AG04449 (cell line): ENCODE measurements around the gene KDM5B.

Source experiments
- CTCF ChIA-PET: fragments of 350-600 bp; formaldehyde crosslinking; extraction: SDS; loops from one replicate; lab custom pipeline; 2021; ENCODE audit warnings: antibody characterized with exemption; lab: Yijun Ruan, JAX
- POLR2A ChIA-PET: fragments of 400-600, 350-600 bp; formaldehyde crosslinking; extraction: SDS; loops from one replicate; lab custom pipeline; 2020; ENCODE audit warnings: antibody characterized with exemption, inconsistent platforms; lab: Yijun Ruan, JAX
- DNase-seq: peaks from one replicate; pipeline ENCODE4 v3.0.0-alpha.2; 2010; ENCODE audit warnings: low read depth, low spot score
- H3K4me3 ChIP-seq: 2 replicates; pipeline ENCODE4 v1.5.1; 2011; ENCODE audit warnings: low read depth, mild to moderate bottlenecking, control low read depth, low read length
- TF ChIP-seq, protein P1 (sequence below): IDR thresholded peaks from one replicate; pipeline ENCODE4 v1.5.1; 2011; ENCODE audit warnings: mild to moderate bottlenecking, moderate library complexity, low read length, control low read depth, inconsistent platforms; ENCODE audit not compliant: insufficient read depth; ENCODE audit errors: missing control alignments

KDM5B gene

DNA sequence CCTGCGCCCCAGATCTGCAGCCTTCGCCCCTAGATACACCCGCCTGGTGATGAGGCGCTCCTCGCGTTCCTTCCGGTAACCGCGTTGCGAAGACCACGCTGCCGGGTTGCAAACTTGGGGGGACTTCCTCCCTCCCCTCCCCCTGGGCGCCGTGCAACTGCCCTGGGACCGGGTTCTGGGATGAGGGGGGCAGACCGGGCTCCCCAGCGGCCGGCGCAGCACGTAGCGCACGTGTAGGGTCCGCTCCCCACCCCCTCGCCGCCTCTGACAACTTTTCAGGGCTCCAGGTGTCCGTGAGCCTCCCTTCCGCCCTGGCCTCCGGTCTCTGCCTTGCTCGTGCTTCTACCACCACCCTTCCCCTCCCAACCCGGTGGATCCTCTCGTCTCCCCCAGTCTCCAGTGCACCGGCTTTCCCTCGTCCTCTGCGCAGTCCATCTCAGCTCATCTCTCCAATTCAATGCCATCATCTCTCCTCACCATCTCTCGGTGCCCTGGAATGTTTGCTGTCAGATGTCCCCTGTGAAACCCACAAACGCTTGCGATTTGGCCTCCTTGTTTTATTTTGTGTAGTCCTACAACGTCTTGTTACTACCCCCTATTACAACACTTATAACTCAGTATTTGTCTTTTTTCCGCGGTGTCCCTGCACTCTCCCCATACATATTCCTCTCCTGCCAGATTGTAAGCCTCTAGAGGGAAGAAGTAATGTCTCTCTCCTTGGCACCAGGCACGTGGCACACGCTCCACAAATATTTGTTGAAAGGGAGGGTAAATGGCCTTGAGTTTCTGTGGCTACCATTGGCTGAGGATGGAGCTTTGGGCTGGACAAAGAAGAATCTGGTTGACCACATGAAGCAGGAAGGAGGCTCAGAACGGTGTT lies 3.3 kb upstream of the KDM5B start:
- peak overlapping the region; percentile 88 for H3K4me3 ChIP-seq
- TF ChIP-seq, protein P1, sequence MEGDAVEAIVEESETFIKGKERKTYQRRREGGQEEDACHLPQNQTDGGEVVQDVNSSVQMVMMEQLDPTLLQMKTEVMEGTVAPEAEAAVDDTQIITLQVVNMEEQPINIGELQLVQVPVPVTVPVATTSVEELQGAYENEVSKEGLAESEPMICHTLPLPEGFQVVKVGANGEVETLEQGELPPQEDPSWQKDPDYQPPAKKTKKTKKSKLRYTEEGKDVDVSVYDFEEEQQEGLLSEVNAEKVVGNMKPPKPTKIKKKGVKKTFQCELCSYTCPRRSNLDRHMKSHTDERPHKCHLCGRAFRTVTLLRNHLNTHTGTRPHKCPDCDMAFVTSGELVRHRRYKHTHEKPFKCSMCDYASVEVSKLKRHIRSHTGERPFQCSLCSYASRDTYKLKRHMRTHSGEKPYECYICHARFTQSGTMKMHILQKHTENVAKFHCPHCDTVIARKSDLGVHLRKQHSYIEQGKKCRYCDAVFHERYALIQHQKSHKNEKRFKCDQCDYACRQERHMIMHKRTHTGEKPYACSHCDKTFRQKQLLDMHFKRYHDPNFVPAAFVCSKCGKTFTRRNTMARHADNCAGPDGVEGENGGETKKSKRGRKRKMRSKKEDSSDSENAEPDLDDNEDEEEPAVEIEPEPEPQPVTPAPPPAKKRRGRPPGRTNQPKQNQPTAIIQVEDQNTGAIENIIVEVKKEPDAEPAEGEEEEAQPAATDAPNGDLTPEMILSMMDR = no peak
- POLR2A ChIA-PET = interaction anchor here (0.8 to 1.5 kb wide), 6 partner anchors 10 to 236 kb away, joined by 3 to 9 read pairs (median 3); partner anchors contain the start of gene RABIF
- CTCF ChIA-PET = interaction anchor here (1.1 to 1.2 kb wide), 2 partner anchors 10 to 63 kb away, joined by 3 to 4 read pairs; no protein-coding TSS in a partner anchor
- no peak for DNase-seq

DNA sequence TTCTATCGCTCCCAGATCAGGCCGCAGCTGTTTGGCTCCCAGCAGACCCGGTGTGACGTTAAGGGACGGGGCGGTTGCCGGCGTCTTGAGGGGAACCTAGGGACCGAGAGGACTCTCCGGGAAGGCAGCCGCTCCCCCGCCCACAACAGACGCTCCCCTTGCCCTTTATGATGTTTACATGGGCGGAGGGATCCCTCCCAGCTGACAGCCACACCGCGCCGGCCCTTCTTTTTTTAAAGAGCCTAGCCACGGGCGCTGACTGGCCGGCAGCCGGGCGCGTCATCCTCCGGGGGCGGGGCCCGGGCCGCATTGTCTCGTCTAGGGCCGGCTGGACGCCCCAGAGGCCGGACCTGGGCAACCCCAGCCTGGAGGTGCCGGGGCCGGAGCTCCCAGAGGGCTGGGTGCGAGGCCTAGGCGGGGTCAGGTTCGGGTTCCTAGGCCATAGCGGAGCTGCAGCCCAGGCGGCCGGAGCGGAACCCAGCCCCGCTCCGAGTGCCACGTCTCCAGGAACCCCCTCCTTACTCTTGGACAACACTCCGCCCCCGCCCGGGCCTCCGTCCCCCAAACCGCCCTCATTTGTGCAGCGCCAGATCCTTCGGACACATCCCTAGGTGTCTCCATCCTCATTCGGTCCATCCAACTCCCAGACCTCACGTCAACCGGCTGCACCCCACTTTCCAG lies 2.5 kb upstream of the KDM5B start, which contains the start of gene PCAT6:
Gene PCAT6 (plus strand): TSS at position 340 of the 681 bp plus-strand sequence.
- H3K4me3 ChIP-seq = peak within 1 kb of the TSS; percentile 88
- peak; percentile 78 for DNase-seq
- POLR2A ChIA-PET = interaction anchor here (0.8 to 1.5 kb wide), 5 partner anchors 10 to 235 kb away, joined by 3 to 9 read pairs (median 3); partner anchors contain the start of gene RABIF
- TF ChIP-seq, protein P1 = no peak
- CTCF ChIA-PET = interaction anchor here (0.6 kb wide), 1 partner anchor 19 kb away, joined by 3 read pairs; no protein-coding TSS in a partner anchor

GRCh38 chr1:202810193-202810614 lies 2.0 kb upstream of the KDM5B start:
- peak overlapping the region; percentile 63 for H3K4me3 ChIP-seq
- TF ChIP-seq, protein P1 = no peak
- CTCF ChIA-PET = interaction anchor here (0.6 kb wide), 1 partner anchor 18 kb away, joined by 3 read pairs; no protein-coding TSS in a partner anchor
- no peak for DNase-seq
- POLR2A ChIA-PET = interaction anchor here (0.8 to 1.5 kb wide), 4 partner anchors 10 to 78 kb away, joined by 3 to 9 read pairs (median 6); partner anchors contain the start of gene RABIF

- TF ChIP-seq, protein P1 = no peak
- DNase-seq = no peak
- ChIA-PET POLR2A (interaction anchor here (1.3 to 1.5 kb wide), 3 partner anchors 9 to 79 kb away, joined by 3 to 9 read pairs (median 8); partner anchors contain the start of gene RABIF), CTCF (no interaction called here)
- H3K4me3 ChIP-seq = no peak overlapping the region
These were observed 1.5 kb upstream of the KDM5B start for GRCh38 chr1:202809597-202810159.

- POLR2A ChIA-PET = interaction anchor here (0.6 to 0.7 kb wide), 2 partner anchors 38 to 74 kb away, joined by 3 to 4 read pairs; no protein-coding TSS in a partner anchor
- no peak for DNase-seq
- TF ChIP-seq, protein P1 = no peak
- CTCF ChIA-PET = no interaction called here
- H3K4me3 ChIP-seq = peak overlapping the region; percentile 90
These were observed 733 bp downstream of the KDM5B start for GRCh38 chr1:202807451-202807925.
